IPS-NIHi11 (cell line): Measurements from ENCODE around the gene PCYT2.
"Not testable (repeated sequence)": the region's sequence is repeated elsewhere in the genome, so short reads cannot be mapped to it uniquely, and the experiment has no call there.

Source experiments
- DNase-seq: peaks from one replicate; pipeline ENCODE4 v3.0.0; 2012; ENCODE audit warnings: mixed read lengths, low spot score

The PCYT2 gene

DNA sequence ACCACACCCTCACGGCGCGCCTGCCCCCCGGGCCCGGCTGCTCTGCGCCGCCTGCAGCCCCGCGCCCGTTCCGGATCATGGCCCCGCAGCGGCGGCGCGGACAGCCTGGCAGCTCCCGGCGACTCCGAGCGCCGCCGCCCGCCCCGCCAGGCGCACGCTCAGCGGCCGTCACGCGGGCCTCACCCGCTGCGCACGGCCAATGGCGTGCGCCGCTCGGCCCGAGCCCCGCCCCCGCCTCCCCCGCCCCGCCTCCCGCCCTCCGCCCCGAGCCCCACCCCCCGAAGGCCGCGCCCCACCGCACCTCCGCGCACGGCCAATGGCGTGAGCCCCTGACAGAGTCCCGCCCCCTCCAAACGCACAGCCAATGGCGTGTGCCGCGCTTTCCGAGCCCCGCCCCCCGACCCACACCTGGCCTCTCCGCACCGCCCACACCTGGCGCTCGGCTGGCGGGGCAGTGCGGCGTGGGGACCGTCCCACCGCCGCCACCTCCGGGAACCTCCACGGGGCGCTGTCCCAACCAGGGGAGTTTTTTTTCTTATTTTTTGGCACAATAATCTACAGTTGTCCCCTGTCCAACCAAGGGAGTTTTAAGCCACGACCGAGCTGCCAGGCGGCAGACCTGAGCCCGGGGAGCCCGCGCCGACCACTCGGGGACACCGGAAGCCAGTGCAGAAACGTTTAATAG, at the start of gene PCYT2:
TSS of gene PCYT2 (minus strand) at position 123 of the 685 bp plus-strand sequence. CDS start at position 79, 44 bp downstream.
- DNase-seq: peak; percentile 100

DNA sequence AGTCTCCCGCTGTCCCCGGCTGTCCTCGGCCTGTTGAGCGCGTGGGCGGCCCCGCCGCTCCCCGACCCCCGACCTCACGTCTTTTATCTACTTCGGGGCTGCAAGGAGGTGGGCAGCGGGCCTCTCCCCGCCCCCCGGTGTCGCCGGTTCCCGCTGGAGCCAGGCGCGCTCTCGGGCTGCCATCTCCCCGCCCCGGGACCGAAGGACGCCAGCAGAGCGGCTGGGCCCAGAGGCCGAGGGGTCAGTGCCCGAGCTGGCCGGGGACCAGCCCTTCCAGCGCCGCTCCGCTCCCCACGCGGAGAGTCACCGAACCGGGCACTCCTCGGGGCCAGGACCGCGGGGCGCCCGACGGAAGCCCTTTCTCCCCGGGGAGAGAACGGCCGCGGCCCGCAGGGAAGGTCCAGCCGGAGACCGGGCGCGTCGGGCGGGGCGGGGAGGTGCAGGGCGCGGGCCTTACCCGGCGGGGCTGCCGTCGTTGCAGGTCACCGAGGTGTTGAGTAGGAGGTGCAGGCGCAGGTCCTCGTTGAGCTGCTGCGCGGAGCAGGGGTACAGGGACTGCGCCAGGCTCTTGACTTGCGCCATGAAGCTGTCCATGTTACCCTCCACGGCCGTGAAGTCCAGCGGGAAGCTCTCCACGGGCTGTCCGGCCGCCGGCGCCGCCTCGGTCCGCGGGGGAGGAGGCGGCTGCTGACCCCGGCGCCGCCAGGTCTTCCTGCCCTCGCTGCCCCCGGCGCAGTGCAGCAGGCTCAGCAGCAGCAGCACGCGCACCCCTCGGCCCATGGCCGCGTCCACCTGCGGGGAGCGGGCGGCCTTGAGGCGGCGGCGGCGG, 49.1 kb upstream of the PCYT2 start:
- DNase-seq: peak; percentile 35

DNA sequence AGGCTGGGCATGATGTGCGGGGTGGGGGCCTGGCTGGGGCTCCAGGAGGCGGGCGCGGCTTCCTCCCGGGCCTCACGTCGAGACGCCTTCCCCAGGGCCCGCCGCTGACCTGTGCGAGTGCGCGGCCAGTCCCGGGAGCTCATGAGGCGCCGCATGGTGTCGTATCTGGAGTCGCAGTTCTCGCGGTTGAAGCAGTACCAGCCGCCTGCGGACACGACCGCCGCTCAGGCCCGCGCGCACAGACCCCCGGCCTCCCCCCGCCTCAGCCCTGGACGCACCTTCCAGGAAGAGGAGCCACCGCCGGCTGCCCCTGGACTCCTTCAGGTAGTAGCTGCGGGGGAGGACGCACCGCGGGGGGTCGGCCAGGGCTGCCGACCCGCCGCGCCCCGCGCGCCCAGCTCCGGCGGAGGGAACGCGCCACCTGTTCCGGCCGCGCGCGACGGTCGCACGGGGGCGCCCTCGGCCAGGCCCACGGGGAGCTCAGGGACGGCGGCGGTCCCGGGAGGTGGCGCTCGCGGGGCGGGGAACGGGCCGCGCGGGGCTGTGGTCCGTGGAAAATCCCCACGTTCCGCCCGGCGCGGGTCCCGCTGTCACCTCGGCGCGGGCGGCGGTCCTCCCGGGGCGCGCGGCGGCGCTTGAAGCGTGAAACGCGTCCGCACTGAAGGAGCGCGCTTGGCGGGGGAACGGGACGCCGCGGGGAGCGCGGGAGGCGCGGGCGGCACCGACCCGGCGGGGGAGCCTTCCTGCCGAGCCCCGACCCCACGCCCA, 48.3 kb upstream of the PCYT2 start:
- DNase-seq: peak; percentile 79

DNA sequence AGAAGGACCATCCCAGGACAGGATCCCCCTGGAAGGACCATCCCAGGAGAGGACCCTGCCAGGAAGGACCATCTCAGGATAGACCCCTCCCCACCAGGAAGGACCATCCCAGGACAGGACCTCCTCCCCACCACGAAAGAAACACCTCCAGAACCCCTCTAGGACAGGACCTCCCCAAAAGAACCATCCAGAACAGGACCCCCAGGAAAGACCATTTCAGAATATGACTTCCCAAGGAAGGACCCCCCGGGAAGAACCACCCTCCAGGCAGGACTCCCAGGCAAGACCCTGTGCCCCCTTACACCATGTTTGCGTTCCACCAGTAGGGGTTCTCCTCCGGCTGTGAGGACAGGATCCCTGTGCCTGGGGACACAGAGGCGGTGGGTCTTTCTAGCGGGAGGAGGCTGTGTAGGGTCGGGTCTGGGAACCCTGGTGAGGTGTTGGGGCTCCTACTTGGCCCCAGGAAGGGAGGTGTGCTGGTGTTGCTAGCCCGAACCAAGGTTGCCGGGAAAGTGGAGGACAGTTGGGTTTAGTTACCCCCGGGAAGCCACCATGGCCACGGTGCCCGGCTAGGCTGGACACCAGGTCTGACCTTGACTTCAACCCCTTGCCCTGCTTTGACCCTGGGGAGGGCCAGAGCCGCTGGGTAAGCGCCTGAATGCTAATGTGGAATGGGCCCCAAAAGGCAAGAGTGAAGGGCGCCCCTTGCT, 47.6 kb upstream of the PCYT2 start:
- no peak for DNase-seq

DNA sequence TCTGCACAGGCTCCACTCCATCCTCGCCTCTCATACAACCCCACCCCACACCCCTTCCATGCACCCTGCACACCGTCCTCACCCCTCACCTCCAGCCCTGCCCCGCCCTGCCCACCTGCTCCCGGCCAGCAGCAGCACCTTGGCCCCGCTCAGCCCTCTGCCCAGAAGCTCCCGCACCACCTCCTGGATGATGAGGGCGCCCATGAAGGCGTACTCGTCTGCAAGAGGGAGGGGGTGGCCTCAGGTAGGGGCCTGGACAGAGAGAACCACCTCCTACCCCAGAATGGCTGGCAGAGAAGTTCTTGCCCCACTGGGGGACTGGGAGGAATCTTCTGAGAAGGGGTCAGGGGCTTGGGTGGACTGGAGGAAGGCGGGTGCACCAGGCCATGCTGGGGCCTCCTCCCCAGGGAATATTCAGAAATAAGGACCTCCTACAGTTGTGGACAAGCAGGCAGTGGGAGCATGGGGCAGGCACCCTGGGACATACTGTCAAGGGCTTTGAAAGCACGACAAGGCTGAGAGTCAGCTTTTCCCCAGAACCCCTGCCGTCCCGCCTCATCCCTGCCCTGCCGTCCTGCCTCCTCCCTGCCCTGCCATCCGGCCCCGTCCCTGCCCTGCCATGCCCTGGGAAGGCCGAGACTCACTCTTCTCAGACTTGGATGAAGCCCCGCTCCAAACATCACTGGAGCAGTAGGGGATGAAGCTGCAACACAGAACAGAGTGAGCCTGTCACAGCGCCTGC, 46.7 kb upstream of the PCYT2 start:
- no peak for DNase-seq

DNA sequence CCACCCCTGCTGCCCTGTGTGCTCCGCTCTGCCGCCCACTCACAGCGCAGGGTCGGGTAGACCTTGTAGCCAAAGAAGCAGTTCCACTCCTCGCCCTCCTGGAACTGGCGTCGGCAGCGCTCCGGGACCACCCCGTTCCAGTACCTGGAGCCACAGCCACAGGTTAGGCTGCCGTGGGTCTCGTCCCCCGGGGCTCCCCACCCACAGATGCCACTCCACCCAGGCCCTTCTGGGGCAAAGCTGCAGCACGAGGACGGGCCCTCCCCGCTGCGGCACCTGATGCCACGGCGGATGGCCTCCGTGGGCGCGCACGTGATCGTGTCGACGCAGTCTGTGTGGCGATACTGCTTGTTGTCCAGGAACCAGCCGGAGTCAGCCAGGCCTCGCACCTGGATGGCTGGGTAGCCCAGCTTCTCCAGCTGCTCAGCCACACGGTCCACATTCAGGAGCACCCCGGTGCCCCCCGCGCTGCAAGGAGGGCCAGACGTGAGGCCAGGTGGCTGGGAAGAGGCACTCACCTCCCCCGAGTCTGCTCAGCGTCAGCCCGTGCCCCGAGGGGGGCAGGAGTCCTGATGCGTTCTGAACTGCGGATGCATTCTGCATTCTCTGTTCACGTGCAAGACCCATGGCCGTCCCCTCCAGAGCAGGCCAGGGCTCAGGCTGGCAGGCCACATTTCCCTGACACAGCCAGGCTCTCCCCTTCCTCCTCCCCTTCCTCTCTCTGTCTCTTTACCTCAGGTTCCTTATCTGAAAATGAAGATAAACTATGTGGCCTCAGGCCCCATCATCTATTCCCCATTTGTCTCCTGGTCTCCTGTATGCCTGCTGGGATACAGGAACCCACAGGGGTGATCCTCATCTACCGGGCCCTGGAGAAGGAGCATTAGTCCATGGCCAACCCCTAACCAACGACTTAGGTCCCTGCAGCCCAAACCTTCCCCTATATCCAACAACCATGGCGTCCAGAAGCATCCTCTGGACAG, 45.7 kb upstream of the PCYT2 start:
- no peak for DNase-seq

DNA sequence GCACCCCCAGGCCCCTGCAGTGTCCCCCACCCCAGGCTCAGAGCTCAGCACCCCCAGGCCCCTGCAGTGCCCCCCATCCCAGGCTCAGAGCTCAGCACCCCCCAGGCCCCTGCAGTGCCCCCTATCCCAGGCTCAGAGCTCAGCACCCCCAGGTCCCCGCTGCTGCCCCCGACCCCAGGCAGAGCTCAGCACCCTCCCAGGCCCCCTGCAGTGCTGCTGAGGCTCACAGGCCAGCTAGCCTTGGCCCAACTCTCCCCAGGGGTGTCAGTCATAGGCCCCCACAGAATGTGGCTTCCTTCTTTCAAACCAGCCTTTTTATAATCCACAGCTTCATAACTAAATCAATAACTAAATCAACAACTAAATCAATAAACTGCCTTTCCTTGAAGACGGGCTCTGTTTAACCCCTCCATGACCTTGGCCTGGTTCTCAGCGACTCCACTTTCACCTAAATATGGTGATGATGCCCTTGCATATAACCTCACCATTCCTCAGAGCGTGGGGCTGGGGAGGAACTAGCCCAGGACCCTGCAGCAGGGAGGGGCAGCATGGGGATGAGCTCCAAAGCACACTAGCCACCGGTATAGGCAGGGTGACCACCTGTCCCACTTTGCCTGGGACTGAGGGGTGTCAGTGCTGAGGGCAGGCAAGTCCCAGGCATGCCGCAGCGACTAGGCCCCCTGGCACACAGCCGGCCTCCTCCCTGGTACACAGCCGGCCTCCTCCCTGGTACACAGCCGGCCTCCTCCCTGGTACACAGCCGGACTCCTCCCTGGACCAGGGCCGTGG, 44.8 kb upstream of the PCYT2 start:
- DNase-seq: no peak

DNA sequence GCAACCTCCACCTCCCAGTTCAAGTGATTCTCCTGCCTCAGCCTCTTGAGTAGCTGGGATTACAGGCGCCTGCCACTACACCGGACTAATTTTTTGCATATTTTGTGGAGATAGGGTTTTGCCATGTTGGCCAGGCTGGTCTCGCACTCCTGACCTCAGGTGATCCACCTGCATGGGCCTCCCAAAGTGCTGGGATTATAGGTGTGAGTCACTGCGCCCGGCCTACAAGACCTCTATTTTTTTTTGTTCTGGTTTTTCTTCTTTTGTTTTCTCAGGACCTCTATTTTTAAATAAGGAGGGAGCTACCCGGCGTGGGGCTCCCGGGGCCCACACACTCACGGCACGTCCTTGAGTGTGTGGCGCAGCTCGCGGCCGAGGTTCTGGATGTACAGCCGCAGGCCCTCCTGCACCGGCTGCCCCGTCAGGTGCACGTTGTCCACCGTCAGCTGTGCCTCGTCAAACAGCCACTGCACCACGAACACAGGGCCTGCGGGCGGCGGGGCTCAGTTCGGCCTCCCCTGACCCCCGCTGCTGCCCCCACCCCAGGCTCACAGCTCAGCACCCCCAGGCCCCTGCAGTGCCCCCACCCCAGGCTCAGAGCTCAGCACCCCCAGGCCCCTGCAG, 44.0 kb upstream of the PCYT2 start:
- no peak for DNase-seq

DNA sequence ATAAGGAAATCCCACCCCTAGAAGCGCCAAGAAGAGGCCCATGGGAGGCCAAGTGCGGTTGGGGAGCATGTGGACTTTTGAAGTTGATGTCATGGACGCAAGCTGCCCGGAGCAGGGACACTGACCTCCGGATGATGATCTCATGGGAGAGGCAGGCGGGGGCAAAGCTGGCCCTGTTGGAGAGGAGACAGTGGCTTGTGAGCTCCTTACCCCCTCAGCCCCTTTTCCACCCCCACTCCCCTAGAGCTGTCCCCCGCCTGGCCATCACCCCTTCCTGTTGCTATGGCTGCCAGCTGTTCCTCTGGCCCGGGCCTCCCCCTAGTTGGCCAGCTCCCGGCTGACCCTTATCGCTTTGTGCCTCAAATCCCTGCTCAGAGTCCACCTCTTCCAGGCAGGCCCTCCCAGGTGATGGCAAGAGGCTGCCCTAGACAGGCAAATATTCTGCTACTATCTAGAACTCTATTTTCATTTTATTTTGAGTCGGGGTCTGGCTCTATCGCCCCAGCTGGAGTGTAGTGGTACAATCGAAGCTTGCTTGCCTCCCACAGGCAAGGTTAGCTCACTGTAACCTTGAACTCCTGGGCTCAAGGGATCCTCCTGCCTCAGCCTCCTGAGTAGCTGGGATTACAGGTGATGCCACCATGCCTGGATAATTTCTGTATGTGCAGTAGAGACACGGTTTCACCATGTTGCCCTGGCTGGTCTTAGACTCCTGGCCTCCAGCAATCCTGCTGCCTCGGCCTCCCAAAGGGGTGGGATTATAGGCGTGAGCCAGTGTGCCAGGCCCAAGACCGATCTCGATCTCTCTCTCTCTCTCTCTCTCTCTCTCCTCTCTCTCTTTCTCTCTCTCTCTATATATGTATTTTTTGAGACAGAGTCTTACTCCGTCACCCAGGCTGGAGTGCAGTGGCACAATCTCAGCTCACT, 43.2 kb upstream of the PCYT2 start:
- DNase-seq: no peak

DNA sequence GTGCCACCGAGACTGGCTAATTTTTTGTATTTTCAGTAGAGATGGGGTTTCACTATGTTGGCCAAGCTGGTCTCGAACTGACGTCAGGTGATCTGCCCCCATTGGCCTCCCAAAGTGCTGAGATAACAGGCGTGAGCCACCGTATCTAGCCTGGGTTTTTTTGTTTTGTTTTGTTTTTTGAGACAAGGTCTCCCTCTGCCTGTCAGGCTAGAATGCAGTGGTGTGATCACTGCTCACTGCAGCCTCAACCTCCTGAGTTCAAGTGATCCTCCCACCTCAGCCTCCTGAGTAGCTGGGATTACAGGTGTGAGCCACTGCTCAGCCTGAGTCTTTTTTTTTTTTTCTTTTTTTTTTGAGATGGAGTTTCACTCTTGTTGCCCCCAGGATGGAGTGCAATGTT, 42.2 kb upstream of the PCYT2 start:
- DNase-seq: not testable (repeated sequence)

DNA sequence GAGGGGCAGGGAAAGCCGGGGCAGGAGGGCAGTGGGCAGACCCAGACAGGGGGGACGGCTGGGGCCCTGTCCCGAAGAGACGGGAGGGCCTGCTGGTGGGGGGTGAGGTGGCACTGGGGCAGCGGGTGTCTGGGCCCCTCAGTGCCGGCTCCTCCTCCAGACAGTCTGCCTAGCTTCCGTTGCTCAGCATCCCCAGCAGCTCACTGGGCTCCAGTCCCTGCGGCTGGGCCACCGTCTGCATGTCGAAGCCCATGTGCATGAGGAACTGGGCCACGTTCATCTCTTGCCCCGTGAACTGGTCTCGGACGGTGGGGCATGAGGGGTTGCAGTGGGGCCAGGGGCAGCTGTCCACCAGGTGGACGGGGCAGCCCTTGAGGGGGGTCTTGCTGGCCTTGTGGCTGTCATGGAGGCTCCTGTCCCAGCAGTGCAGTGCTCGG, 41.6 kb upstream of the PCYT2 start:
- DNase-seq: no peak

DNA sequence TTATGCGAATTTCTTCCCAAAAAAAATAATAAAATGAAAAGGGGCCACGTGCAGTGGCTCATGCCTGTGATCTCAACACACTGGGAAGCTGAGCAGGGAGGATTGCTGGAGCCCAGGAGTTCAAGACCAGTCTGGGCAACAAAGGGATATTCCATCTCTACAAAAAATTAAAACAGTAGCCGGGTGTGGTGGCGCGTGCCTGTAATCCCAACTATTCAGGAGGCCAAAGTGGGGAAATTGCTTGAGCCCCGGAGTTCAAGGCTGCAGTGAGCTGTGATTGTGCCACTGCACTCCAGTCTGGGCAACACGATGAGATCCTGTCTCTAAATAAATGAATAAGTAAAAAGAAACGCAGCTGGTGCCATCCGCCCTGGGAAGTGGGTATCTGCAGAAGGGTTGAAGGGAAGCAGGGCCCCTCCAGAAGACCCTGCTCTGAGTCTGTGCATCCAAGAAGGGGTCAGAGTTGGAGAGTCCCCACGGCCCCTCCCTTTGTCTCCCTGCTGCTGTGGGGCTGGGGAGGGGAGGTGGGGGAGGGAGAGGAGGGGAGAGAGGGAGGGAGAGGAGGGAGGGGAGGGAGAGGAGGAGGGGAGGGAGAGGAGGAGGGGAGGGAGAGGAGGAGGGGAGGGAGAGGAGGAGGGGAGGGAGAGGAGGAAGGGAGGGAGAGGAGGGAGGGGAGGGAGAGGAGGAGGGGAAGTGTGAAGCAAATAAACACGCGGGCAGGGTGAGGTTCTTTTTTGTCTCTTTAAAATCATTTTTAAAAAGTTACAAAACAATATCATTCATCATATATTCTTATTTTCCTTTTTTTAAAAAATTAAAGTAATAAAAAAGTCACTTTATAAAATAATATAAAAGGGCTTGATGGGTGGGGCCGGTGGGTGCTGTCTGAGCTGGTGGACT, 40.8 kb upstream of the PCYT2 start:
- no peak for DNase-seq

DNA sequence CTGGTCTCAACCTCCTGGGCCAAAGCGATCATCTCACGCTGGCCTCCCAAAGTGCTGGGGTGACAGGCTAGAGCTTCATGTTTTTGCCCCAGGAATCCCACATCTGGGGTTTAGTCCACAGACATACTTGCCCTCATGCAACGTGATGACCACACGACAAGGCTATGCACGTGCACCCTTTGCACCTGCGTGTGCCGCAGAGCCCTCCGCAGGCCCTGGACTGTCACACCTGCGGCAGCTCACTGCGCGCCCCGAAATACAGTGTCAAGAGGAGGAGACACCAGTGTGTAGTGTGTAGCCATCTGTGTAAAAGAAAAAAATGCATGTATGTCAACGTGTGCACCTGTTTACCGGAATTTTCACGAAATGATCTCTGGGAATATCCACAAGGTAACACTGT, 39.3 kb upstream of the PCYT2 start:
- DNase-seq: no peak

DNA sequence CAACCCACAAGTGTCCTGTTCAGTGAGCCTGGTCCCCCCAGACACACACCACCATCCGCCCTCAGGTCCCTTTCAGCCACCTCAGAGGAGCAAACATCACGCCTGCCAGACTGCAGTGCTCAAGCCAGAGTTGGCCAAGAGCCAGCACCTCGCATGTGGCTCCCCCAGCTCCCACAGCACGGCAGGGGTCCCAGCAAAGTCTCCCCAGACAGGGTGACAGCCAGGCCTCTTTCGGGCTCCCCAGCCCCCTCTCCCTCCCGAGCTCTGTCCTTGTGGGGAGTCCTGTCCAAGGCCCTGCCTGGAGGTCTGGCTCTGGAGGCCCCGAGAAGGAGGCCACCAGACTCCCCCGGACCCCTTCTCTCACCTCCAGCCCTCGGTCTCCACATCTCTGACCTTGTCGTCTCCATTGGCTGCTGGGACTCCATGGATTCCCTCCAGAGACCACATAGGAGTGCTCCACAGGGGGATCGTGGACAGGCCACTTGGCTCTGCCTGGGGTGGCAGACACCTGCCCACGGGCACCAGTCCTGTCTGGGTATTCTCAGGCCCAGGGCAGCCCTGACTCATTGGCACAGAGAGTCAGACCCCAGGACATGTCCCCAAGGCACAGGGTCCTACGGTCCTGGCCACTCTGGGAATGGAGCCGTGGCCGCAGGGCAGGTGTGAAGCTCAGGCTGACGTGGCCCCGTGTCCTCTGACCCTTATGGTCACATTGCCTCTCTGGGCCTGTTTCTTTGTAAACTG, 37.6 kb upstream of the PCYT2 start:
- no peak for DNase-seq

DNA sequence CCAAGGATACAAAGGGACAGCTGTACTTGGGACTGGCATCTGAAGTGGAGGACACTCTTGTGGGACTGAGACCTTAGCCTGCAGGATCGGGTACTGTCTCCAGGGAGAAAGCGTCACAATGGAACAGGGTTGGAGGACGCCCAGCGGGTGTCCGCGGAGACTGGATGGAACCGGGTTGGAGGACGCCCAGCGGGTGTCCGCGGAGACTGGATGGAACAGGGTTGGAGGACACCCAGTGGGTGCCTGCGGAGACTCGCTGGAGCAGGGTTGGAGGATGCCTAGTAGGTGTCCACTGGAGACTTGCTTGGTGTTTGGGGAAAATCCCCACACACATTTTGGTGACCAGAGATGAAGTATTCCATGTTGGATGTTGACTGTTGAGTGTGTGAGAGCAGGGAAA, 36.0 kb upstream of the PCYT2 start, which contains the start of gene MYADML2:
TSS of gene MYADML2 (minus strand) at position 45 of the 400 bp plus-strand sequence. CDS start 5,492 bp downstream, outside the sequence.
- DNase-seq: no peak

DNA sequence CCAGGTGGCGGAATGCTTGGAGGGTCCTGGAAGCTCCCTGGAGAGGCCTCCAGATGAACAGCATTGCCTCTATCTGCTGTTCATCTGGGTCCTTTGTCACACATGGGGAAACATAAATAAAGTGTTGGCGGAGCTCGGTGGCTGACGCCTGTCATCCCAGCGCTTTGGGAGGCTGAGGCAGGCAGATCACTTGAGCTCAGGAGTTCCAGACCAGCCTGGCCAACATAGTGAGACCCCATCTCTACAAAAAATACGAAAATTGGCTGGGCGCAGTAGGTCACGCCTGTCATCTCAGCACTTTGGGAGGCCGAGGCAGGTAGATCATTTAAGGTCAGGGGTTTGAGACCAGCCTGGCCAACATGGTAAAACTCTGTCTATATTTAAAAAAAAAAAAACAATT, 33.7 kb upstream of the PCYT2 start:
- DNase-seq: no peak
